Mammary epithelial cell (primary cell): Measurements from ENCODE around the gene ZNF697.

Source experiments
- EZH2 ChIP-seq: IDR thresholded peaks from 2 replicates; pipeline ENCODE4 v1.6.1; 2012; ENCODE audit warnings: low read length, inconsistent platforms, borderline replicate concordance
- TF ChIP-seq, protein P1 (sequence below), 2 donors: IDR thresholded peaks in 1 of 2; conservative IDR thresholded peaks in 1 of 2; 2 replicates each; pipeline ENCODE4 v1.5.1; 2011 to 2012; ENCODE audit warnings: inconsistent platforms in 2 of 2, low read length in 2 of 2, mild to moderate bottlenecking in 2 of 2, control low read depth in 1 of 2, low read depth in 1 of 2; ENCODE audit not compliant: insufficient read depth in 1 of 2; ENCODE audit errors: extremely low read depth in 1 of 2

DNA sequence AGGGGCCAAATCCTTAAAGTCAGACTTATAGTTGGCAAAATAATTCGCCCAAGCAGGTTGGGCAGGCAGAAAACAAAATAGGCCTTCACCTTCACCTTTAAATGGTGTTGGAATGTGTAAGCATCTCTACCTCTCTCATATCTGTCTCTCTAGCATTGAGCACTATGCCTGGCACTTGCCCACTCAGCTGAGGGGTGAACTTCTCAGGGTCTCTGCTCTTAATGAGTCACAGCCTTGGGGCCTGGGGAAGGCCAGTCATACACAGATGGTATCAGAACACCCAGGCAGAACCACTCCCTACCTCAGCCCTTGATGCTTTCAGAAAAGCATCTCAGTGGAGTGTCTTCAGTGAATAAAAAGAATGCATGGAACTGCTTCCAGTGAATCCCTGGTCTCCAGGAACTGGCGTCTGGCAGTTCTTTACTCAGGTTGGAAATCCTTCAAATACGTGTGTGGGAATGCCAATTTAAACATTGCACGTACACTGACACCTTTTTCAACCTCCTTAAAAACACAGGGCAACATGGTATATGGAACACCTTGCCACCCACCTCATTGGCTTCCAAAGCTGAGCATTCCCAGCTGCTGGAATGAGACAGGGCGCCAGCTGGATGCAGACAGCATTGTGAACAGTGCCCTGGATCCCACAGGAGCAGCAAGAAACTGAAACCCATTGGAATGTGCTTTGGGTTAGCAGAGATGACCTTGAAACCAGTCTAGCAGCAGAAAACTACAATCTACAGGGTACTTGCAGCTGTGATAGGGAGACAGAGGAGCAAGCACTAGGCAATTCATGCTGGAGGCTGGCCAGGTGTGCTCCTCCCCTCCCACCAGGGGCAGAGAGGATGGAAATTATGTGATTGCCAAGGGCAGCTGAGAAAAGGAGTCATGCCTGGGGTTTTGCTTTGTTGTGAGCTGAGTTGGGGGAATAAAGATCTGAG lies 30.0 kb downstream of the ZNF697 start:
- TF ChIP-seq, protein P1, sequence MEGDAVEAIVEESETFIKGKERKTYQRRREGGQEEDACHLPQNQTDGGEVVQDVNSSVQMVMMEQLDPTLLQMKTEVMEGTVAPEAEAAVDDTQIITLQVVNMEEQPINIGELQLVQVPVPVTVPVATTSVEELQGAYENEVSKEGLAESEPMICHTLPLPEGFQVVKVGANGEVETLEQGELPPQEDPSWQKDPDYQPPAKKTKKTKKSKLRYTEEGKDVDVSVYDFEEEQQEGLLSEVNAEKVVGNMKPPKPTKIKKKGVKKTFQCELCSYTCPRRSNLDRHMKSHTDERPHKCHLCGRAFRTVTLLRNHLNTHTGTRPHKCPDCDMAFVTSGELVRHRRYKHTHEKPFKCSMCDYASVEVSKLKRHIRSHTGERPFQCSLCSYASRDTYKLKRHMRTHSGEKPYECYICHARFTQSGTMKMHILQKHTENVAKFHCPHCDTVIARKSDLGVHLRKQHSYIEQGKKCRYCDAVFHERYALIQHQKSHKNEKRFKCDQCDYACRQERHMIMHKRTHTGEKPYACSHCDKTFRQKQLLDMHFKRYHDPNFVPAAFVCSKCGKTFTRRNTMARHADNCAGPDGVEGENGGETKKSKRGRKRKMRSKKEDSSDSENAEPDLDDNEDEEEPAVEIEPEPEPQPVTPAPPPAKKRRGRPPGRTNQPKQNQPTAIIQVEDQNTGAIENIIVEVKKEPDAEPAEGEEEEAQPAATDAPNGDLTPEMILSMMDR (conservative IDR thresholded peaks at IDR 0.05 in 1 of 2, IDR thresholded peaks at IDR 0.05 in 1 of 2; ENCODE audit: extremely low read depth in 1 of 2, insufficient read depth in 1 of 2, low read depth in 1 of 2, low read length in 2 of 2): no peak
- no peak for TF ChIP-seq EZH2
